HFFc6 (cell line): ENCODE results near the gene PADI4. TPM values are rescaled to one million over a fixed set of nuclear protein-coding genes. Genes with fewer than 3 reads are reported as not detected.
A peak's percentile ranks its signal among the peaks of the same experiment; 100 is the strongest.

Experiments used
- DNase-seq: peaks from one replicate; pipeline ENCODE4 v3.0.0-alpha.2; 2018
- H3K27ac Mint-ChIP-seq: 2 replicates; pipeline ENCODE4 v1.8.0; 2020; ENCODE audit warnings: mild to moderate bottlenecking, mixed read lengths
- H3K27me3 Mint-ChIP-seq: 2 replicates; pipeline ENCODE4 v1.8.0; 2021; ENCODE audit warnings: mild to moderate bottlenecking, moderate library complexity, mixed read lengths; ENCODE audit not compliant: insufficient read depth
- H3K36me3 Mint-ChIP-seq: 2 replicates; pipeline ENCODE4 v1.8.0; 2021; ENCODE audit warnings: low read depth, mixed read lengths
- H3K4me1 Mint-ChIP-seq: 2 replicates; pipeline ENCODE4 v1.8.0; 2020; ENCODE audit warnings: low read depth, mixed read lengths
- H3K4me3 Mint-ChIP-seq: 2 replicates; pipeline ENCODE4 v1.8.0; 2020; ENCODE audit warnings: mild to moderate bottlenecking, moderate library complexity, mixed read lengths
- H3K9me3 Mint-ChIP-seq: 2 replicates; pipeline ENCODE4 v1.8.0; 2020; ENCODE audit warnings: mild to moderate bottlenecking, mixed read lengths
- total RNA-seq, 6 experiments: library from RNA; stranded (reverse); fragmentation: NEBNext Ultra II Directional; extraction: Animal tissue kit (Norgen Biotek cat#: 25700); gene quantifications; 2 replicates in 1 of 6; 3 replicates in 5 of 6; pipeline ENCODE4 v1.2.3, GENCODE V29; 2021
- TF ChIP-seq, protein P1 (sequence below): fragments of 200-600 bp; sonication (generic); IDR thresholded peaks from 2 replicates; pipeline ENCODE4 v1.5.0; 2021; ENCODE audit warnings: antibody characterized with exemption, mild to moderate bottlenecking

Gene PADI4
- total RNA-seq, 6 experiments from 2014 or later = not detected

DNA sequence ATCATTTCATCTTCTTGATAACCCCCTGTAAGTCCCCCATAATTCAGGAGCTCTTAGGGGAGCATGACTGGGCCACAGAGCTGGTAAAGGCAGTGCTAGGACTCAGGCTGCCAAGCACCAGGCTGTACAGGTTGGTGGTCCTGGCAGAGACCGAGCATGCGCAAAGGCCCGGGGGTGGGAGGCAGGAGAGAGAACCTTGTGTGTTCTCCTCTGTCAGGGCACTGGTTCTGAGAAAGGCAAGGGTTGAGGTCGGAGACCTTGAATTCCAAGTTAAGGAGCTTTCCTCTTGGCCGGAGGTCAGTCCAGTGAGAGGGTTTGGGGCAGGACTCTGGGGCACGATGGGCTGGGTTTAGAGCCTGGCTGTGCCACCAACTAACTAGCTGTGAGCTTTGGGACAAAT is 35.9 kb upstream of the PADI4 start:
- TF ChIP-seq, protein P1, sequence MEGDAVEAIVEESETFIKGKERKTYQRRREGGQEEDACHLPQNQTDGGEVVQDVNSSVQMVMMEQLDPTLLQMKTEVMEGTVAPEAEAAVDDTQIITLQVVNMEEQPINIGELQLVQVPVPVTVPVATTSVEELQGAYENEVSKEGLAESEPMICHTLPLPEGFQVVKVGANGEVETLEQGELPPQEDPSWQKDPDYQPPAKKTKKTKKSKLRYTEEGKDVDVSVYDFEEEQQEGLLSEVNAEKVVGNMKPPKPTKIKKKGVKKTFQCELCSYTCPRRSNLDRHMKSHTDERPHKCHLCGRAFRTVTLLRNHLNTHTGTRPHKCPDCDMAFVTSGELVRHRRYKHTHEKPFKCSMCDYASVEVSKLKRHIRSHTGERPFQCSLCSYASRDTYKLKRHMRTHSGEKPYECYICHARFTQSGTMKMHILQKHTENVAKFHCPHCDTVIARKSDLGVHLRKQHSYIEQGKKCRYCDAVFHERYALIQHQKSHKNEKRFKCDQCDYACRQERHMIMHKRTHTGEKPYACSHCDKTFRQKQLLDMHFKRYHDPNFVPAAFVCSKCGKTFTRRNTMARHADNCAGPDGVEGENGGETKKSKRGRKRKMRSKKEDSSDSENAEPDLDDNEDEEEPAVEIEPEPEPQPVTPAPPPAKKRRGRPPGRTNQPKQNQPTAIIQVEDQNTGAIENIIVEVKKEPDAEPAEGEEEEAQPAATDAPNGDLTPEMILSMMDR = no peak
- Mint-ChIP-seq H3K36me3 (no peaks in the 10 kb centered on the region), H3K27ac (no peak overlapping the region), H3K27me3 (peaks cover 2% of the 10 kb centered on the region; the same call in 1 of the 2 replicates), H3K4me1 (no peaks in the 10 kb centered on the region), H3K9me3 (no peaks in the 10 kb centered on the region), H3K4me3 (no peak overlapping the region)
- DNase-seq = no peak

DNA sequence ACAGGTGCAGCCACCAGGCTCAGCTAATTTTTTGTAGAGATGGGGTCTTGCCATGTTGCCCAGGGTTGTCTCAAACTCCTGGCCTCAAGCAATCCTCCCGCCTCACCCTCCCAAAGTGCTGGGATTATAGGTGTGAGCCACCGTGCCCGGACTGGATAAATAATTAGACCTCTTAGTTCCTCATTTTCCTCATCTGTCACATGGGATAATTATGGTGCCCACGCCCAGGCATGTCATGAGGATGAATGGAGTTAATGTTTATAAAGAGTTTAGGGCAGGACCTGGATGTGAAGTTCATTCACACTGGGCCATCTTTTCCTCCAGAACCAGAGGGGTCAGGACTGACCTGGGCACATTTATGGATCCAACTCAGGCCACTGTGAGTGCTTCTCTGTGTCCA is 35.4 kb upstream of the PADI4 start:
- no peaks in the 10 kb centered on the region for H3K9me3 Mint-ChIP-seq
- peaks cover 2% of the 10 kb centered on the region; the same call in 1 of the 2 replicates for H3K27me3 Mint-ChIP-seq
- TF ChIP-seq, protein P1 = no peak
- no peaks in the 10 kb centered on the region for H3K4me1 Mint-ChIP-seq
- no peak overlapping the region for H3K4me3 Mint-ChIP-seq
- H3K27ac Mint-ChIP-seq = no peak overlapping the region
- no peaks in the 10 kb centered on the region for H3K36me3 Mint-ChIP-seq
- no peak for DNase-seq

DNA sequence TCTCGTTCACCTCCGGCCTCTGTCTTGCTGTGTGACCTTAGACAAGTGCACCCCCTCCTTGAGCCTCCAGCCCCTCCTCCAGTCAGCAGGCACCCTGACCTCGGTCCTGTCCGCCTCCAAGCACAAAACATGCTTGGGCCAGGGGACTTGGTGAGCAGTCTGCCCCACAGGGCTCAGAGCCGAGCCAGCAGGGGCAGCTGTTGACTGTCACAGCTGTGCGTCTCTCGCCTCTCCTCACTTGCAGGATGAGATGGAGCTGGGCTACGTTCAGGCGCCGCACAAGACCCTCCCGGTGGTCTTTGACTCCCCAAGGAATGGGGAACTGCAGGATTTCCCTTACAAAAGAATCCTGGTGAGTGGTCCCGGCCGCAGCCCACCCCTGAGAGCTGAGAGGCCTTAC is 34.9 kb upstream of the PADI4 start:
- H3K36me3 Mint-ChIP-seq = no peaks in the 10 kb centered on the region
- H3K4me3 Mint-ChIP-seq = no peak overlapping the region
- TF ChIP-seq, protein P1 = no peak
- H3K27me3 Mint-ChIP-seq = peaks cover 2% of the 10 kb centered on the region; the same call in 1 of the 2 replicates
- DNase-seq = no peak
- no peaks in the 10 kb centered on the region for H3K4me1 Mint-ChIP-seq
- H3K27ac Mint-ChIP-seq = no peak overlapping the region
- H3K9me3 Mint-ChIP-seq = no peaks in the 10 kb centered on the region

DNA sequence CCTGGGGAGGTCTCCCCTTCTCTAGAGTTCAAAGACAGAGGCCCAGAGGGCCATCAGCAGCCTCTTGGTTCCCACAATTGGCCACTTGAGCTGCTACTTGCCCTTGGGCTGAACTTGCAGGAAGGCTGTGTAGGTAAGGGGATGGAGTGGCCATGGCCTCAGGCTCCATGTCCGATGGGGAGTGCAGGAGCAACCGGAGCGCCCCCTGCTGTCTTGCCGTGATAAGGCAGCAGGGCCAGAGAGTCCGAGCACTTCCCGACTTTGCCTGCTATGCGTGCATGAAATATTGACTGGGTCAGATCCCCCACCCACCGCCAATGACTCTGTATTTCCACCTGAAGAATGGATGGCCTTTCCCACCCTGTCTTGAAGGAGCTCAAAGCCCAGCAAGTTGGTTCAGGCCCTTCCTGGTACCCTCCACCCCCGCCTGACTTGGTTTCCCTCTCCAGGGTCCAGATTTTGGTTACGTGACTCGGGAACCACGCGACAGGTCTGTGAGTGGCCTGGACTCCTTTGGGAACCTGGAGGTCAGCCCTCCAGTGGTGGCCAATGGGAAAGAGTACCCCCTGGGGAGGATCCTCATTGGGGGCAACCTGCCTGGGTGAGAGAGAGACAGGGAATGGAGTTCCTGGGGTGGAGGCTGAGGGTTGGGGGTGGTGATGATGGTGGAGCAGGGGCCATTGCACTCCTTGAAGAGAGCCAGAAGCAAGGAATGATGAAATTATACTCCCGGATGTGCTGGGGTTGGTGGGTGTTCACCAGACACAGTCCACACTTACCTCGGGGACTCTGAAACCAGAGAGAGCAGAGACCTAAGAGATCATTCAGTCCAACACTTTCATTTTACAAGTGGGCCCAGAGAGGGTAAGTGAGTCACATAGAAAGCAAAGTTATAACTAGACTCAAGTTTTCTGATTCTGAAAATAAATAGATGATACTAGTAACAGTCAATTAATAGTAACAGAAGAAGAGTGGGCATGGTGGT is 33.5 kb upstream of the PADI4 start:
- Mint-ChIP-seq H3K27ac (no peak overlapping the region), H3K27me3 (peaks cover 2% of the 10 kb centered on the region), H3K4me3 (no peak overlapping the region), H3K9me3 (no peaks in the 10 kb centered on the region), H3K36me3 (no peaks in the 10 kb centered on the region), H3K4me1 (no peaks in the 10 kb centered on the region)
- TF ChIP-seq, protein P1 = peak; percentile 89
- peak; percentile 15 for DNase-seq

DNA sequence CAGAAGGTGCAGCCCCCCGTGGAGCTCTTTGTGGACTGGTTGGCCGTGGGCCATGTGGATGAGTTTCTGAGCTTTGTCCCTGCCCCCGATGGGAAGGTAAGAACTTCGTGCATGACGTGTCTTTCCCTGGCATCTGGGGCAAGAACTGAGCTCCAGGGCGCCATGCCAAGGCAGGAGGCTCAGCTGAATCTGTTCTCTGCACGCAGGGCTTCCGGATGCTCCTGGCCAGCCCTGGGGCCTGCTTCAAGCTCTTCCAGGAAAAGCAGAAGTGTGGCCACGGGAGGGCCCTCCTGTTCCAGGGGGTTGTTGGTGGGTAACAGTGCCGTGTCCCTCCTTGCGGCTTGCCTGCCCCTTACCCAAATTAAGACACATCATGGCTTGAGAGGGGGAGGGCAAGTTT is 31.4 kb upstream of the PADI4 start:
- Mint-ChIP-seq H3K9me3 (no peaks in the 10 kb centered on the region), H3K27ac (no peak overlapping the region), H3K4me1 (no peaks in the 10 kb centered on the region), H3K4me3 (no peak overlapping the region), H3K27me3 (peaks cover 9% of the 10 kb centered on the region), H3K36me3 (no peaks in the 10 kb centered on the region)
- TF ChIP-seq, protein P1 = no peak
- peak; percentile 9 for DNase-seq
